ENCODE data around the gene RGR. TPM values are rescaled to one million over a fixed set of nuclear protein-coding genes. Genes with fewer than 3 reads are reported as not detected.
"Not testable (repeated sequence)": the region's sequence is repeated elsewhere in the genome, so short reads cannot be mapped to it uniquely, and the experiment has no call there.

The RGR gene
- total RNA-seq, 1 experiment from 2014 or later: not detected

DNA sequence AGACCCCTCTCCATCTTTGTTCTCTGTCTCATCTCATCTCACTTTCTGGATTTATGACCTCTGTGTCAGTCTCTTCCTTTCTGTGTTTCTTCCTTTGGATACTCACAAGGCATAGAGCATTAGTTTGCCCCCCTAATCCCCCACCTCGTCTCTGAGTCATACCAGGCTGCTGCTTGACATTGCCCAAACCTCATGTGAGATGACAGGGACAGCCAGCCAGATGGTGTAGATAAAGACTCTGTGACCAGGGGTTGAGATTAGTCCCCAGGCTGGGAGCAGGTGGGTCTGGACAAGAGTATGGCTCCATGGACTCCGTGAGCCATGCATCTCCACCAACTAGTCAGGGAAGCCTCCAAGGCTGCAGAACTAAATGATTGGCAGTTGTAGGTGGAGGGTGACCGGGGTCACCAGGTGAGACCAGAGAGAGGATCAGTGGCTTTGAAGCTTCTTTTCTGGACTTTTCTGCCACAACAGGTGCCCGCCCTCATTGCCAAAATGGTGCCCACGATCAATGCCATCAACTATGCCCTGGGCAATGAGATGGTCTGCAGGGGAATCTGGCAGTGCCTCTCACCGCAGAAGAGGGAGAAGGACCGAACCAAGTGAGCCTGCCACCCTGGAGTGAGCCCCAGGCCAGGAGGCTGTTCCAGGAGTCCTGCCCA is 13.3 kb downstream of the RGR start:
- no peak for DNase-seq (ENCODE audit: low read depth)

DNA sequence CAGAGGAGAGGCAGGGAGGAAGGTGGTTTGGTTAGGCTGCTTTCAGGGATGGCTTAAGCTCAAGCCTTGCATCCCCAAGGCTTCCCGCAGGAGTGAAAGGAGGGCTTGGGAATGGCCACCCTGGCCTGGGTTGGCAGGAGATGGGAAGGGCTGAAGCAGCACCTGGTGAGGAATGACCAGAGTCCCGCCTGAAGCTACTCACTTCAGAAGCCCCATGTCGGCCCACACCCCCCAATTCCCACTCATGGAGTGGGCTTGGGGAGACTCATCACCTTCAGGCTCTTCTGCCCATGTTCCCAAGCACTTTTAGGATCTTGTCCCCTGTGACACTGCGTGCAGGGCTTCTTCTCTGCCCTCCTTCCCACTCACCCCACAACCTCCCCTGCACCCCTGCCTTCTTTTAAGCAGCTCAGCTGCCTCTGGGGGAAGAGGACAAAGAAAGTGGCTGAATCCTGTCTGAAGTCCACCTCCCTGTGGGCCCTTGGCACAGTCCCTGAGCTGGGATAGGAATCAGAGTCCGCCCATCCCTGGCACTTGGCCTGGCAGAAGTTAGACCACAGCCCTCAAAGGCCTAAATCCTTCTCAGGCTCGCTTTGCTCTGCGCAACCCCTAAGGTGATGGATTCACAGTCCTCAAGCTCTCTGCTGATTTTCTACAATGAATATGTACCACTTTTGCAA is 16.5 kb downstream of the RGR start:
- no peak for DNase-seq (ENCODE audit: low read depth)

DNA sequence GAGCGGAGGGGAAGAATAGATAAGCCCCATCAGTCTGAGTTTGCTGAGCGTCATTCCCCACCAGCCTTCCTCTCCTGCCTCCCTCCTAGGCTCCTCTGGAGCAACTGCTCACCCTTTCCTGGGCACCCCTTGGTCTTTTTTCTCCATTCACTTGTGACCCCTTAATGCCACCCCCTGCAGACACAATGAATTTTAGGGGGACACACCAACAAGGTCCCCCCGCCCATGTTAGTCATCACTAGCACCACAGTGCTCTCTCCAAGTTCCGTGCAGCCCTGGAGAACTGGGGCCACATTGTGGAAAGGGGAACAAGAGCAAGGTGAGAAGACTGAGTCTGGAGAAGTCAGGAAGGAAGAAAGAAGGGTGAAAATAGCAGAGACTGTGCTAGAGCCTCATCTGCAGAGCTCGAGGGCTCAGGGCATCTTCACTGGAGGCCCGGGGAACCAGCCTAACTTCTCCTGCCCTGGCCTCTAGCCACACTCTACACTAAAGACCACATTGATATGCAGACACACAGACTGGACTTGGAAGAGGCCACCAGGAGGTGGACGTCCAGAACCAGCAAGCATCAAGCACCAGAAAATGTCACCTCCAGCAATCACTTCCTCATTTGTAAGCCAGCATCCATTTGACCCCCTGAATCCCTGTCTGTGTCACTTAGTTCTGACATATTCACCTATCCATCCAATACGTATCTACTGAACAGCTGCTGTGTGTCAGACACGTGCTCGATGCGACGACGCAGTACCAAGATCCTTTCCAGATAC is 17.5 kb downstream of the RGR start:
- no peak for DNase-seq (ENCODE audit: low read depth)

DNA sequence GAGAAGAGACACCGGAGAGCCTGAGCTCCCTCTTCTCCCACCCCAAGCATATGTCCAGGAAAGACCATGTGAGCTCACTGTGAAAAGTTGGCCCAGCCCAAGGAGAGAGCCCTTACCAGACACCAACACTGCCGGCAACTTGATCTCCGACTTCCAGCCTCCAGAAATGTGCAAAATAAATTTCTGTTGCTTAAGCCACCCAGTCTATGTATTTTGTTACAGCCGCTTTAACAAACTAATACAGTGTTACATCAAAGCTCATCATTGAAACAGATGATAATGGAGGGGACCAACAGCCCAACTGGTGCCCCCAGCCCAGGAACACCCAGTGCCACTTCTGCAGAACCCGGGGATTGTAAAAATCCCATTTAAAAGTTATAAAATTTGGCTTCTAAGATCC is 18.9 kb downstream of the RGR start:
- no peak for DNase-seq (ENCODE audit: low read depth)

DNA sequence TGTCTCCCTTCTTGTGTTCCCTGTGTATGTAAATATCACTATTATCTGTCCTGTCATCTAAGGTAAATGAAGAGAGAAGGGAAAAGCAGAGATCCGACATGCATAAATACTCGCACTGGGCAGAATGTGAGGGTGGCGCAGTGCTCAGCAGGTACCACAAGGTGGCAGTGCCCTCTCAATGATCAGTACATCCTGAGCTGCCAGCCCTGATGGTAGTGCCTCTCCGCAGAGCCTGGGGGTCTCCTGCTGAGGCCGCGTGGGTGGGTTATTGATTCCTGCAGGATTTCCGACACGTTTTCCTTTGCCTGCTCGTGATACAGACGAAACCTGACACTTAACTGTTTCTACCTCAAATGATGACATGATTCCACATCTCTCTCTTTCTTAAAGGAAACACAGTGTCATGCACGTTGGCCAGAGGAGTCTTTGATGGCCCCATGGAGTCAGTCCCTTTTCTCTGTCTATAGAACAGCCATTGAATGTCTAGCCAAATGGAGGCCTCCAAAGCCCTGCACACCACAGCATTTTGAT is 19.8 kb downstream of the RGR start:
- DNase-seq (ENCODE audit: low read depth): peak; percentile 43

DNA sequence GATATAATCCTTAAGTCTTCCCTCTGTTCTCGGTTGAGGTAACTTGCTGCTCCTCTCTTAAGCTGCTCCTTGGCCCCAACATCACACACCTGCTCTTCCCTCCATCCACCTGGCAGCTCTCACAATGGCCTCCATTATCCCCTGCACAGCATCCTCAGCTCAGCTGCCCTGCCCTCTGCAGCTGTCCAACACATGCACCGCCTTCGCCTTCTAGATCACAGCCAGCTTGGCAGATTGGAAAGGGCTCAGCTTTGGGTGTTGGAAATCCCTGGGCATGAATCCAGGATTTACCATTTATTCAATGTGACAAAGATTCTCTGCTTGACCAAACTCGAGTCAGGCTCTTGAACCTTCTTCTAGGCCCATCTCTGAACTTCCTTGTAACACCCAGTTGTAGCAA is 20.6 kb downstream of the RGR start:
- no peak for DNase-seq (ENCODE audit: low read depth)

DNA sequence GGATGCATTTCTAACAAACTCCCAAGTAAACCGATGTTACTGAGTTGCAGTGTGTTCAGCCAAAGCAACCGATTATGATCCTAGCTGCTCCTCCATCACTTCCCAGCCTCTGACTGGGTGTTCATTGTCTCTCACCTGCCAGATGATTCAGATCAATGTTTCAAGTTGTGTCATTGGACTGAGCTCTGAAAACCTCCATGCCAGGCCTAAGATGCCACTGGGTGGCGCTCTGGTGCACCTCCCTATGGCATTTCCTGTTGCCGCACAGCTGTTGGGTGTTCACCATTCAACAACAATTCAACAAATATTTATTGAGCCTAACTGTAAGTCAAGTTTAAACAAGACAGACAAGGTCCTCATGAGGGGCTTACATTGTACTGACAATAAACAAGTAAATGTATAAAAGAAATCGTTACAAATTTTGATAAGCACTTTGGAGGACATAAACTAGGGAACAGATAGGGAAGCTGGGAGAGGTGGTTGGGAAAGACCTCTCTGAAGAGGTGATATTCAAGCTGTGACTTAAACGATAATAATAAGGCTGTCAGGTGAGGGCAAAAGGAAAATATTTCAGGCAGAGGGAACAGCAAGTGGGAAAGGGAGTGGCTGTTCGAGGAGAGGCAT is 22.8 kb downstream of the RGR start:
- DNase-seq (ENCODE audit: low read depth): peak; percentile 41

DNA sequence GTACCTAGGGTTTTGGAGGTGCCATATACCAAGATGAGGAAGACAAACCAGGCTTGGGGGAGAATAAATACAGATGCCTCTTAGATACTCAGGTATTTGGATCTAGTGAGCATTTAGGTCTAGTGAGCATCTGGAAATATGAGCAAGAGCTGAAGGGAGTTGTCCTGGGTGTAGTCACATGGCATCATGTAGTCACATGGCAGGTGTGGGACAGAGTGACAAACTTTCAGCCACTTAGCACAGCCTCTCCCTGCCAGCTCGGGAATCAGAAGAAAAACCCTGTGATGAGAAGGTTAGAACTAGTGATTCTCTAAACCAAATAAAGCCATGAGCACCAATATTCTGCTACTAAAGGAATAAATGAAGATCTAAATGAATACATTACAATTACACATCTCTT is 24.3 kb downstream of the RGR start:
- DNase-seq (ENCODE audit: low read depth): no peak

DNA sequence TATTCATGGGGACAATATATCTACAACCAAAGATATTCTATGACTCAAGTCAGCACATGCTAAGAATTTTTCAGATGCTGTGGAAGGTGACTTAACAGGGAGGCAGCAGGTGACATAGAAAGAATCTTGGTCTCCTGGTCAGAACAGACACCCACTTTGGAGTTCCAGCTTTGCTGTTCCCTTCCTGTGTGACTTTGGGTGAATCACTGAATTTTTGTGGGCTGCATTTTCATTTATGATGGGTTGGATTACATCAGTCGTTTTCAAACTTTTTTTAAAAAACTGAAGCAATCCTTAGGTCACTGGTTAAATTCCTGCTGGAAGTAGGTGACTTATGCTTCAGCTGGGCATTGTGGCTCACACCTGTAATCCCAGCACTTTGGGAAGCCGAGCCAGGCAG is 24.9 kb downstream of the RGR start:
- peak; percentile 80 for DNase-seq (ENCODE audit: low read depth)

DNA sequence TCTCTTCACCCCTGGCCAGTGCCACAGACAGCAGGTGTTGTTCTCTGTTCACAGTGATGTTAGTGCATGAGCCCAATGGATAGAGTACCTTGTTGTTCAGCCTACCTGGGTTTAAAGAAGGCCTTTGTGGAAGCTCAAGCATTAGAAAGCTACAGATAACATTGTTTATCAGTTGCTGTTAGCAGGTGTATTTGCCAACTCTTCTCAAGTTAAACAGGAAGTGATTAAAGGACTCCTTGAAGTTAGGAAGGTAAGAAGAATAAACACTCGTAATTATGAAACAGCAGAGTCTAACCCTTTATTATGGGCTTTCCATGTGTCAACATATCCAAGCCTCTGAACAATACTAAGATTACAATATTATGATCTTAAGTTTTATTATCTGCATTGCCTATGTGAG is 25.9 kb downstream of the RGR start:
- DNase-seq (ENCODE audit: low read depth): no peak

DNA sequence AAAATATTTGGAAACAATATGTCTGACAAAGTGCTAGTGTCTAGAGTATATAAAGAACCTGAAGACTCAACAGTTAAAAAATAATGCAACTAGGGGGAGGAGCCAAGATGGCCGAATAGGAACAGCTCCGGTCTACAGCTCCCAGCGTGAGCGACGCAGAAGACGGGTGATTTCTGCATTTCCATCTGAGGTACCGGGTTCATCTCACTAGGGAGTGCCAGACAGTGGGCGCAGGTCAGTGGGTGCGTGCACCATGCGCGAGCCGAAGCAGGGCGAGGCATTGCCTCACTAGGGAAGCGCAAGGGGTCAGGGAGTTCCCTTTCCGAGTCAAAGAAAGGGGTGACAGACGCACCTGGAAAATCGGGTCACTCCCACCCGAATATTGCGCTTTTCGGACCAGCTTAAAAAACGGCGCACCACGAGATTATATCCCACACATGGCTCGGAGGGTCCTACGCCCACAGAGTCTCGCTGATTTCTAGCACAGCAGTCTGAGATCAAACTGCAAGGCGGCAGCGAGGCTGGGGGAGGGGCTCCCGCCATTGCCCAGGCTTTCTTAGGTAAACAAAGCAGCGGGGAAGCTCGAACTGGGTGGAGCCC is 35.1 kb downstream of the RGR start:
- not testable (repeated sequence) for DNase-seq (ENCODE audit: low read depth)

DNA sequence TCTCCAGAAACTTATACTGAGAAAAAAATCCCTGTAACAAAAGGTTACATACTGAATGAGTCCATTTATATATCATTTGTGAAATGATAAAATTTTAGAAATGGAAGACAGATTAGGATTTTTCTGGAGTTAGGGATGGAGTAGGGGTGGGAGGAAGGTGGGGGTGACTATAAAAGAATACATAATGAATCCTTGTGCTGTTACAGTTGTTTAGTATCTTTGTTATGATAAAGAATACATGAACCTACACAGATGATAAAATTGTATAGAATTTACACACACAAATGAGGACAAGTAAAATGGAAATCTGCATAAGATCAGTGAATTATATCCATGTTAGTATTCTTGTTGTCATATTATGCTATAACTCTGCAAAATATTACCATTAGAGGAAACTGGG is 41.8 kb downstream of the RGR start:
- no peak for DNase-seq (ENCODE audit: low read depth)

DNA sequence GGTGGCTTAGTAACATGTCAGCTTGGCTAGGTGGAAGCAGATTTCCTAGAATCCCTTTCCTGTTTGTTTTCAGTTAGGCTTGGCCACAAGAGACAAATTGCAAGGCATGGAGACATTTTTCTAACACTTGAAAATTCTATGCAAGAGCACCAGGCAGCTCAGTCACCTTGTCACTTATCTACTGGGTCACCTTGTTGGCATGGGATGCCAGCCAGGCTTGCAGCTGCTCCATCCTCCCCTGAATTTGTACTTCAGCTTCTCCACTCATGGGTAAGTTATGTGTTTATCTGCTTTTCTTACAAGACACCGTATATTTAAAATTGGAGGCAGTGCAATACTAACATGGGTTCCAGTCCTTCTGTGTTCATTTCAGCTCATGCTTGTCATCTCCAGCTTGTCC is 43.3 kb downstream of the RGR start:
- no peak for DNase-seq (ENCODE audit: low read depth)

DNA sequence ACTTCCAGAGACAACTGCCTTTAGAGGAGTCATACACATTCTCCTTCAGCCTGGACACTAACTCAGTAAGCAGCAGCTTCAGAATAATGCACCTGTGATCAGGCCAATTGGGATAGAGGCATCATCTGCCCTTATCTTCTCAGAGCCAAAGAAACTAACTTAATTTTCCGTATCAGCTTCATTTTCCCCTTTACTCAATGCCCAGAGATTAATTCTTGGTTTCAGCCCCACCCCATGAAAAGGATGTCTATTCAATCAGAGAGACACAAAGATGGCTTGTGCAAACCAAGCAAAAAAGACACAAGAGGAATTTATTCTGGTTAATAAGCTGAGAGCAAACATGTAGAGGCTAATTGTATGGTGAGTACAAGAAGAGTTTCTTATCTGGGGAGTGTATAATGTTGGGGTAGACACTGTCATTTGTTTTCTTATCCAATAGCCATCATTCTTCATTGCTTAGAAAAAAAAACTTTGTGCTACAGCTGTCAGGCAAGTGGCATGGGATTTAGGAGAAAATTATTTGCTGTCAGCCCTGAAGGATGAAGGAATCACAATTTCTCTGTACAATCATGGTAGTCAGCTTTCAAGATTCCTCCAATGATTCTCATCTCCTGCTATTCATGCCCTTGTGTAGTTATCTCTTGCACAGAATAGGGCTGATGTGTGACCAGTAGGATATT is 44.8 kb downstream of the RGR start:
- DNase-seq (ENCODE audit: low read depth): no peak

DNA sequence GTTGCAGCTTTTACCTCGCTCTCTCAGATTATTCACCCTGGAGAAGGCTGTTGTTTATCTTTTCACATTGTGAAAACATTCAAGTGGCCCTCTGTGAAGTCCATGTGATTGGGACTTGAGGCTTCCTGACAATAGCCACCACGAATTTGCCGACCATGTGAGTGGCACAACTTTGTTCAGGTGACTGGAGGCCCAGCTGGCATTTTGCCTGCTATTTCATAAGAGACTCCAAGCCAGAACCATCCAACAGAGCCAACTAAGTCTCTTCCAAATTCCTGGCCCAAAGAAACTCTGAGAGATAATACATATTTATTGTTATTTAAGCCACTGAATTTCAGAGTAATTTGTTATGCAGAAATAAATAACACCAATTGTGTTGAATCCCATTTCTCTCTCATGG is 45.4 kb downstream of the RGR start:
- no peak for DNase-seq (ENCODE audit: low read depth)

DNA sequence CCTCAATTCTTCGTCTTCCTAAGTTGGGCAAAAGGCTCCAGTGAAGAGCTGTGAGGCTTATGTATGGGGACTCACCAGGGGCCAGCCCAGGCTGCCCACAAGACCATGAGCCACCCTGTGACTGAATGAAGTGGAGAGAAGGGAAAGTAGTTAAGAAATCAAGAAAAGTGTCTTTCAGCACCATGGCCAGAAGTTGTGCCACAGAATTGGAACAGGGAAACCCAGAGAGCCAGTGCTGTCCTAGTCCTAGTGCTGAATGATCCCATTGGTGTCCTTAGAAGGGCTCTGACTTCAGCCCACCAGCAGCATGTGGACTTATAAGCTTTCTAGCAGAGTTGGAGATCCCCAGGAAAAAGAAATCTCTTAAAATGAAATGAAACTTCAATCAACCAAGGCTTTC is 46.5 kb downstream of the RGR start:
- DNase-seq (ENCODE audit: low read depth): peak; percentile 59

DNA sequence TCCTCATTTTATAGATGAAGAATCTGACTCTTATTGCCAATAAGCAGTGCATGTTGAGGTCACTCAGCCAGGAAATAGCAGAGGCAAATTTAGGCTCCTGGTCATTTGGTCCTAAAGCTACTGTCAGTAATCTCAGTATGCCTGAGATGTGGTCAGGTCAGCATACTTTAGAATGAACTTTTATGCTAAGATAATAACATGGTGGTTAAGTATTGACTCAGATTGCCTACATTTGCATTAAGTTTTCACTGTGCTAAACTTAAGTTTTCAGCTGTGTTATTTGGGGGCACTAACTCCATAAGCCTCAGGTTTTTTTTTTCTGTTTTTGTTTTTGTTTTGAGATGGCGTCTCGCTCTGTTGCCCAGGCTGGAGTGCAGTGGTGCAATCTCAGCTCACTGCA is 47.6 kb downstream of the RGR start:
- no peak for DNase-seq (ENCODE audit: low read depth)

DNA sequence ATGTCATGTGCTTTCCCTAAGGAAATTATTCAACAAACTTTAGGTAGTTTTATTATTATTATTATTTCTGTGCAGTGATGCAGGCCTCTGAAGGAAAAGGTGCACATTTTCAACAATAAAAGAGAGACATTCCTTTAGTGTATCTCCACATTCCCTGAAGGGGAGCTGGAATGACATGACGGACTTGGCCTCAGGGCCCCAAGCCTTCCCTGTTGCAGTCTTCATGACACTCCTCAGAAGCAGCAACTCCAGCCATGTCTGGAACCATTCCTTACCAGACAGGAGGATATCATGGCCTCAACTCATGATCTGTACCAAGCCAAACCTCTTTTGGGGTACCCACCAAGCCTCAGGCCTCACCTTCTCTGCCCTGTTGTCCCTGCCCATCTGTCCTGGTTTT is 48.3 kb downstream of the RGR start:
- no peak for DNase-seq (ENCODE audit: low read depth)

DNA sequence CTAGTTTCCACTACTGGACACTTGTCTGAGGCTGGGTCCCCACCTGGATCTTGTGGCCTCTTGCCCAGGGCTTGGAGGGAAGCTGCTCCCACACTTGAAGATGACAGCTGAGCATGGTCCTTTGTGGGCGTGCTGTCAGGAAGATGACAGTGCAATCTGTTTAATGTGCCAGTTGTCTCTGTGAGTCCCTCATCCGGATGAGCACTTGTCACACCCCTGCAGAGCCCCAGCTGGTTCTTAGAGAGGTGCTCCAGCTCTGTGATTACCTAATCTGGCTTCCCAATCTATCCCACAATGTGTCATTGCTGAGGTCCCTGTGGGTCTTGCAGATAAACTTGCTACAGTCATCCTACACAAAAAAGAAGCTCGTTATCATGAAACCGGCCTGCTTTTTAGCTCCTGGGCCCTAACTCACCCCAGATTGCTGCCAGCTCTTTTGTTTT is 48.7 kb downstream of the RGR start:
- no peak for DNase-seq (ENCODE audit: low read depth)

DNA sequence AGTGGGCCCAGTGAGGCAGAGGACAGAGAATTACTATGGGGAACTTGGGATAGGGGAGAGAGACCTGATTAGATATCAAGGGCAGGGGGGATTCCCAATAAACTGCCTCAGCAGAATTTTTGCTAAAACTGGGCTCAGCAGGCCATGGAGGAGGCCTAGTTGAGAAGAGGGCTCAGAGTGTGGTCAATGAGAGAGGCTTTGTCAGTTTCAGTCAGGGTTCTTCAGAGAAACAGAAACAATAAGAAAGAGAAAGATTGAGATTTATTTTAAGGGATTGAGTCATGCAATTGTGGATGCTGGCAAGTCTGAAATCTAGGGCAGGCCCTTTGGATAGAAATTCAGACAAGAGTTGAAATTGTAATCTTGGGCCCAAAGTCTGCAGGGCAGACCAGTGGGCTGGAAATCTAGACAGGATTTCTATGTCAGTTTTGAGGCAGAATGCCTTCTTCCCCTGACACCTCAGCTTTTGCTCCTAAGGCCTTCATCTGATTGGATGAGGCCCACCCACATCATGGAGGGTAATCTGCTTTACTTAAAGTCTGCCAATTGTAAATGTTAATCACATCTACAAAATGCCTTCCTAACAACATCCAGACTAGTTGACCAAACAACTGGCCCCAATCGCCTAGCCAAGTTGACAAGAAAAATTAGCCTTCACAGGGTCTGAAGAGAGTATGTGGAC is 50.1 kb downstream of the RGR start:
- DNase-seq (ENCODE audit: low read depth): no peak
